ENCODE results near the gene DPYD. TPM values are rescaled to one million over a fixed set of nuclear protein-coding genes. Genes with fewer than 3 reads are reported as not detected.

Gene DPYD
- total and polyA plus RNA-seq, 9 of the 15 experiments (the other 6 are each of a cell fraction or from before 2014, with no cell fraction given): 0.03 to 0.25 (median 0.08) TPM; not detected in 2

- TF ChIP-seq CTCFL (IDR thresholded peaks at IDR 0.05; ENCODE audit: borderline replicate concordance, insufficient read depth, low read depth, low read length, poor library complexity, severe bottlenecking): no peak
- no peak for TF ChIP-seq KDM4B (IDR thresholded peaks at IDR 0.05; ENCODE audit: borderline replicate concordance in 2 of 2, low read depth in 1 of 2)
- TF ChIP-seq ZNF740 (CRISPR knock-in tag; IDR thresholded peaks at IDR 0.05): no peak
- TF ChIP-seq ZNF740 (tag; IDR thresholded peaks at IDR 0.05): no peak
Observed at GRCh38 chr1:97632075-97632474, 288.8 kb downstream of the DPYD start (continued).

- intact Hi-C loops (cut with micrococcal nuclease) (no loop called here), in situ Hi-C loops (cut with MboI) (no loop called here)
- Histone ChIP-seq H3K36me3 (ENCODE audit: control insufficient read depth, insufficient read depth, low read length) (no peaks in the 10 kb centered on the region), H3K9ac (ENCODE audit: insufficient read depth in 1 of 2, low read depth in 2 of 2, low read length in 2 of 2) (no peak overlapping the region), H3K4me3 (no peak overlapping the region), H2AFZ (ENCODE audit: low read depth, low read length) (no peak overlapping the region), H4K20me1 (replicated peaks; ENCODE audit: control insufficient read depth, insufficient read depth, low read length) (no peaks in the 10 kb centered on the region), H3K4me2 (ENCODE audit: insufficient read depth, low read length) (no peak overlapping the region), H3K4me1 (replicated peaks in 1 of 2; ENCODE audit: control insufficient read depth in 2 of 2, insufficient read depth in 2 of 2, low read length in 2 of 2) (no peaks in the 10 kb centered on the region), H3K9me1 (ENCODE audit: control insufficient read depth, insufficient read depth, low read length) (no peaks in the 10 kb centered on the region), H3K79me2 (ENCODE audit: control insufficient read depth, insufficient read depth, low read length) (no peaks in the 10 kb centered on the region), H3K27ac (ENCODE audit: extremely low read depth, low read depth, low read length) (no peak overlapping the region), H3K27me3 (ENCODE audit: control insufficient read depth in 2 of 2, insufficient read depth in 2 of 2, low read length in 2 of 2) (no peaks in the 10 kb centered on the region), H3K9me3 (replicated peaks; ENCODE audit: control insufficient read depth, insufficient read depth, low read depth, low read length) (no peaks in the 10 kb centered on the region)
- ATAC-seq: no peak
- FAIRE-seq: no peak
- ChIA-PET POLR2A (no interaction called here), CTCF (ENCODE audit: low intra/inter-chr PET ratio) (no interaction called here)
- no TSS peak for BruUV-seq (replicated peaks)
- 6% methylated on average over 3 of the region's 3 CpGs for WGBS (ENCODE audit: insufficient coverage, low coverage, missing lambda C conversion rate)
- DNase-seq (ENCODE audit: extremely low read depth in 1 of 4, low spot score in 3 of 4): no peak
- TF ChIP-seq CHD1 (IDR thresholded peaks at IDR 0.05; ENCODE audit: low read length) (no peak), ID3 (CRISPR knock-in tag; IDR thresholded peaks at IDR 0.05) (no peak), ID3 (tag; IDR thresholded peaks at IDR 0.05) (no peak), ZNF507 (tag; conservative IDR thresholded peaks at IDR 0.05) (no peak), MAFK (IDR thresholded peaks at IDR 0.05; ENCODE audit: low read length) (no peak), JUNB (CRISPR knock-in tag; conservative IDR thresholded peaks at IDR 0.05) (no peak), PRMT5 (CRISPR knock-in tag; IDR thresholded peaks at IDR 0.05) (no peak), THRAP3 (IDR thresholded peaks at IDR 0.05; ENCODE audit: borderline replicate concordance) (no peak), TFAP4 (CRISPR knock-in tag; IDR thresholded peaks at IDR 0.05; ENCODE audit: borderline replicate concordance) (no peak), SMARCB1 (IDR thresholded peaks at IDR 0.05; ENCODE audit: insufficient read length, low read depth) (no peak), KDM4B (IDR thresholded peaks at IDR 0.05; ENCODE audit: borderline replicate concordance in 2 of 2, low read depth in 1 of 2) (no peak), ZNF512 (tag; IDR thresholded peaks at IDR 0.05) (no peak)
Observed at GRCh38 chr1:97630948-97631347, 289.9 kb downstream of the DPYD start.
